HEK293 (cell line): ENCODE measurements around the gene MRPL36.

Experiments used
- IKZF3 ChIP-seq: fragments of 450-650 bp; IDR thresholded peaks from 2 replicates; pipeline ENCODE4 v1.5.0; 2018; ENCODE audit warnings: missing biosample characterization, mild to moderate bottlenecking, missing genetic modification characterization, moderate library complexity
- PRDM2 ChIP-seq: fragments of 450-650 bp; formaldehyde crosslinking; IDR thresholded peaks from 2 replicates; pipeline ENCODE4 v1.5.1; 2016; ENCODE audit warnings: missing biosample characterization, missing genetic modification characterization, borderline replicate concordance
- SP7 ChIP-seq: fragments of 450-650 bp; formaldehyde crosslinking; IDR thresholded peaks from 2 replicates; pipeline ENCODE4 v1.5.1; 2016; ENCODE audit warnings: missing biosample characterization, missing genetic modification characterization
- TRIM28 ChIP-seq: IDR thresholded peaks from 2 replicates; pipeline ENCODE4 v1.6.1; 2011; ENCODE audit warnings: low read length, control low read depth, borderline replicate concordance
- ZBTB20 ChIP-seq: fragments of 450-650 bp; formaldehyde crosslinking; IDR thresholded peaks from 2 replicates; pipeline ENCODE4 v1.5.1; 2016; ENCODE audit warnings: missing biosample characterization, missing genetic modification characterization
- ZEB2 ChIP-seq: fragments of 450-650 bp; formaldehyde crosslinking; IDR thresholded peaks from 2 replicates; pipeline ENCODE4 v1.5.1; 2016; ENCODE audit warnings: missing biosample characterization, missing genetic modification characterization
- ZNF138 ChIP-seq: fragments of 450-650 bp; formaldehyde crosslinking; IDR thresholded peaks from 2 replicates; pipeline ENCODE4 v1.5.1; 2016; ENCODE audit warnings: missing biosample characterization, missing genetic modification characterization, borderline replicate concordance
- ZNF140 ChIP-seq: fragments of 450-650 bp; formaldehyde crosslinking; IDR thresholded peaks from 2 replicates; pipeline ENCODE4 v1.5.1; 2016; ENCODE audit warnings: missing biosample characterization, missing genetic modification characterization
- ZNF148 ChIP-seq: fragments of 450-650 bp; formaldehyde crosslinking; IDR thresholded peaks from 2 replicates; pipeline ENCODE4 v1.5.0; 2017; ENCODE audit warnings: missing biosample characterization, missing genetic modification characterization, borderline replicate concordance
- ZNF18 ChIP-seq: fragments of 450-650 bp; formaldehyde crosslinking; IDR thresholded peaks from 2 replicates; pipeline ENCODE4 v1.5.1; 2016; ENCODE audit warnings: missing biosample characterization, missing genetic modification characterization
- ZNF391 ChIP-seq: fragments of 450-650 bp; formaldehyde crosslinking; IDR thresholded peaks from 2 replicates; pipeline ENCODE4 v1.5.1; 2016; ENCODE audit warnings: low read depth, missing biosample characterization, missing genetic modification characterization, borderline replicate concordance
- ZNF521 ChIP-seq: fragments of 450-650 bp; formaldehyde crosslinking; IDR thresholded peaks from 2 replicates; pipeline ENCODE4 v1.5.1; 2017; ENCODE audit warnings: missing biosample characterization, mild to moderate bottlenecking, missing genetic modification characterization
- ZNF555 ChIP-seq: fragments of 450-650 bp; formaldehyde crosslinking; conservative IDR thresholded peaks from 2 replicates; pipeline ENCODE4 v1.5.1; 2017; ENCODE audit warnings: missing biosample characterization, mild to moderate bottlenecking, missing genetic modification characterization, inconsistent platforms
- ZNF785 ChIP-seq: fragments of 450-650 bp; formaldehyde crosslinking; IDR thresholded peaks from 2 replicates; pipeline ENCODE4 v1.5.1; 2016; ENCODE audit warnings: missing biosample characterization, missing genetic modification characterization
- TF ChIP-seq, protein P1 (sequence below): fragments of 450-650 bp; IDR thresholded peaks from 2 replicates; pipeline ENCODE4 v1.5.1; 2018; ENCODE audit warnings: missing biosample characterization, mild to moderate bottlenecking, missing genetic modification characterization
- TF ChIP-seq, protein P2 (sequence below): fragments of 450-650 bp; formaldehyde crosslinking; IDR thresholded peaks from 2 replicates; pipeline ENCODE4 v1.5.1; 2016; ENCODE audit warnings: missing biosample characterization, missing genetic modification characterization
- TF ChIP-seq, protein P3 (sequence below): fragments of 450-650 bp; formaldehyde crosslinking; IDR thresholded peaks from 2 replicates; pipeline ENCODE4 v1.5.1; 2017; ENCODE audit warnings: missing biosample characterization, missing genetic modification characterization
- TF ChIP-seq, protein P4 (sequence below): fragments of 450-650 bp; formaldehyde crosslinking; IDR thresholded peaks from 2 replicates; pipeline ENCODE4 v1.5.1; 2017; ENCODE audit warnings: missing biosample characterization, mild to moderate bottlenecking, missing genetic modification characterization, moderate library complexity

Gene MRPL36

DNA sequence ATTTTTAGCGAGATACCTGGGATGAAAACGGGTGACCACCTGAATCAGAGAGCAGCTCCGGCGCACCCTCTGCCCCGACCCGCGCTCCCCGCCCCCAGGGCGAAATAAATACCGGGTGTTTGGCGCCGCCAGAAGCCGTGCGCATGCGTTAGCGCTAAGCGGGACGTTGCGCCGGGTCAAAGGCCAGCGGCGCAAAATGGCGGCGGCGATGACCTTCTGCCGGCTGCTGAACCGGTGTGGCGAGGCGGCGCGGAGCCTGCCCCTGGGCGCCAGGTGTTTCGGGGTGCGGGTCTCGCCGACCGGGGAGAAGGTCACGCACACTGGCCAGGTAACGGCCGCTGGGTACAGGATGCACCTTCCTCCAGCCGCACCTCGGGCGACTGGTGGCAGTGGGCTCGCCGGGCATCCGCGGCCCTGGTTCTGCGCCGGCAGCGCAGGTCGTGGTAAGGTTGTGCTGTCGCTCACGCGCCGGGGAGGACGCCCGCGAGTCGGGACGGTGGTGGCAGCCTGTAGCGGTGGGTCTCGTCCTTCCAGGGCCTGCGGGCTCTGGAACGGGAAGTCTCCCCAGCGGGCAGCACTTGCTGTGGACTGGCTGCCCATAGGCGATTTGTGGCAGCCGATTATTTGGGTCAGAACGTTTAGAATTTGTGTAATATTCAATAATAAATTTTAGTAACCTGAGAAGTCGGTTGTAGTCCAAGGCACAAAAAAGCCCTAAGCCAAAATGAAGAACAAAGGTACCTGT lies 1.8 kb upstream of the MRPL36 start, which contains the start of gene NDUFS6 (continued):
- TF ChIP-seq, protein P1, sequence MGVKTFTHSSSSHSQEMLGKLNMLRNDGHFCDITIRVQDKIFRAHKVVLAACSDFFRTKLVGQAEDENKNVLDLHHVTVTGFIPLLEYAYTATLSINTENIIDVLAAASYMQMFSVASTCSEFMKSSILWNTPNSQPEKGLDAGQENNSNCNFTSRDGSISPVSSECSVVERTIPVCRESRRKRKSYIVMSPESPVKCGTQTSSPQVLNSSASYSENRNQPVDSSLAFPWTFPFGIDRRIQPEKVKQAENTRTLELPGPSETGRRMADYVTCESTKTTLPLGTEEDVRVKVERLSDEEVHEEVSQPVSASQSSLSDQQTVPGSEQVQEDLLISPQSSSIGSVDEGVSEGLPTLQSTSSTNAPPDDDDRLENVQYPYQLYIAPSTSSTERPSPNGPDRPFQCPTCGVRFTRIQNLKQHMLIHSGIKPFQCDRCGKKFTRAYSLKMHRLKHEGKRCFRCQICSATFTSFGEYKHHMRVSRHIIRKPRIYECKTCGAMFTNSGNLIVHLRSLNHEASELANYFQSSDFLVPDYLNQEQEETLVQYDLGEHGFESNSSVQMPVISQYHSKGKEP (tag by site-specific recombination) = no peak
- TF ChIP-seq ZNF138 (tag by site-specific recombination) = no peak
- TF ChIP-seq ZNF785 (tag by site-specific recombination) = no peak
- TF ChIP-seq SP7 (tag by site-specific recombination) = peak; percentile 70
- TF ChIP-seq ZNF391 (tag by site-specific recombination) = peak; percentile 77; the same call in 1 of the 2 replicates
- TF ChIP-seq ZNF555 (tag by site-specific recombination) = no peak
- peak; percentile 84; the same call in 1 of the 2 replicates for TF ChIP-seq ZBTB20 (tag by site-specific recombination)
- no peak for TF ChIP-seq ZNF148
- TF ChIP-seq PRDM2 (tag by site-specific recombination) = peak; percentile 39; the same call in 1 of the 2 replicates
- TF ChIP-seq, protein P2, sequence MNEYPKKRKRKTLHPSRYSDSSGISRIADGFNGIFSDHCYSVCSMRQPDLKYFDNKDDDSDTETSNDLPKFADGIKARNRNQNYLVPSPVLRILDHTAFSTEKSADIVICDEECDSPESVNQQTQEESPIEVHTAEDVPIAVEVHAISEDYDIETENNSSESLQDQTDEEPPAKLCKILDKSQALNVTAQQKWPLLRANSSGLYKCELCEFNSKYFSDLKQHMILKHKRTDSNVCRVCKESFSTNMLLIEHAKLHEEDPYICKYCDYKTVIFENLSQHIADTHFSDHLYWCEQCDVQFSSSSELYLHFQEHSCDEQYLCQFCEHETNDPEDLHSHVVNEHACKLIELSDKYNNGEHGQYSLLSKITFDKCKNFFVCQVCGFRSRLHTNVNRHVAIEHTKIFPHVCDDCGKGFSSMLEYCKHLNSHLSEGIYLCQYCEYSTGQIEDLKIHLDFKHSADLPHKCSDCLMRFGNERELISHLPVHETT = no peak
- TF ChIP-seq, protein P3, sequence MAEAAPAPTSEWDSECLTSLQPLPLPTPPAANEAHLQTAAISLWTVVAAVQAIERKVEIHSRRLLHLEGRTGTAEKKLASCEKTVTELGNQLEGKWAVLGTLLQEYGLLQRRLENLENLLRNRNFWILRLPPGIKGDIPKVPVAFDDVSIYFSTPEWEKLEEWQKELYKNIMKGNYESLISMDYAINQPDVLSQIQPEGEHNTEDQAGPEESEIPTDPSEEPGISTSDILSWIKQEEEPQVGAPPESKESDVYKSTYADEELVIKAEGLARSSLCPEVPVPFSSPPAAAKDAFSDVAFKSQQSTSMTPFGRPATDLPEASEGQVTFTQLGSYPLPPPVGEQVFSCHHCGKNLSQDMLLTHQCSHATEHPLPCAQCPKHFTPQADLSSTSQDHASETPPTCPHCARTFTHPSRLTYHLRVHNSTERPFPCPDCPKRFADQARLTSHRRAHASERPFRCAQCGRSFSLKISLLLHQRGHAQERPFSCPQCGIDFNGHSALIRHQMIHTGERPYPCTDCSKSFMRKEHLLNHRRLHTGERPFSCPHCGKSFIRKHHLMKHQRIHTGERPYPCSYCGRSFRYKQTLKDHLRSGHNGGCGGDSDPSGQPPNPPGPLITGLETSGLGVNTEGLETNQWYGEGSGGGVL (tag by site-specific recombination) = no peak; the same call in 1 of the 2 replicates
- TF ChIP-seq ZNF521 (tag by site-specific recombination) = no peak
- peak; percentile 62; the same call in 1 of the 2 replicates for TF ChIP-seq ZNF18 (tag by site-specific recombination)
- peak; percentile 90 for TF ChIP-seq ZEB2 (tag by site-specific recombination)
- no peak for TF ChIP-seq IKZF3 (tag by site-specific recombination)
- TF ChIP-seq TRIM28 = no peak
- TF ChIP-seq, protein P4, sequence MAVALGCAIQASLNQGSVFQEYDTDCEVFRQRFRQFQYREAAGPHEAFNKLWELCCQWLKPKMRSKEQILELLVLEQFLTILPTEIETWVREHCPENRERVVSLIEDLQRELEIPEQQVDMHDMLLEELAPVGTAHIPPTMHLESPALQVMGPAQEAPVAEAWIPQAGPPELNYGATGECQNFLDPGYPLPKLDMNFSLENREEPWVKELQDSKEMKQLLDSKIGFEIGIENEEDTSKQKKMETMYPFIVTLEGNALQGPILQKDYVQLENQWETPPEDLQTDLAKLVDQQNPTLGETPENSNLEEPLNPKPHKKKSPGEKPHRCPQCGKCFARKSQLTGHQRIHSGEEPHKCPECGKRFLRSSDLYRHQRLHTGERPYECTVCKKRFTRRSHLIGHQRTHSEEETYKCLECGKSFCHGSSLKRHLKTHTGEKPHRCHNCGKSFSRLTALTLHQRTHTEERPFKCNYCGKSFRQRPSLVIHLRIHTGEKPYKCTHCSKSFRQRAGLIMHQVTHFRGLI (tag by site-specific recombination) = no peak
- no peak for TF ChIP-seq ZNF140 (tag by site-specific recombination)
